Stimulated activated CD4-positive, alpha-beta T cell treated with anti-CD3 and anti-CD28 coated beads, Interleukin-15, amount 100 ng/mL, for 24 hours (primary cell): ENCODE results near the gene LGALS16.
"Not testable (repeated sequence)": the region's sequence is repeated elsewhere in the genome, so short reads cannot be mapped to it uniquely, and the experiment has no call there.

Experiments used
- DNase-seq: peaks from one replicate; pipeline ENCODE4 v3.0.0-alpha.2; 2020

LGALS16 gene

DNA sequence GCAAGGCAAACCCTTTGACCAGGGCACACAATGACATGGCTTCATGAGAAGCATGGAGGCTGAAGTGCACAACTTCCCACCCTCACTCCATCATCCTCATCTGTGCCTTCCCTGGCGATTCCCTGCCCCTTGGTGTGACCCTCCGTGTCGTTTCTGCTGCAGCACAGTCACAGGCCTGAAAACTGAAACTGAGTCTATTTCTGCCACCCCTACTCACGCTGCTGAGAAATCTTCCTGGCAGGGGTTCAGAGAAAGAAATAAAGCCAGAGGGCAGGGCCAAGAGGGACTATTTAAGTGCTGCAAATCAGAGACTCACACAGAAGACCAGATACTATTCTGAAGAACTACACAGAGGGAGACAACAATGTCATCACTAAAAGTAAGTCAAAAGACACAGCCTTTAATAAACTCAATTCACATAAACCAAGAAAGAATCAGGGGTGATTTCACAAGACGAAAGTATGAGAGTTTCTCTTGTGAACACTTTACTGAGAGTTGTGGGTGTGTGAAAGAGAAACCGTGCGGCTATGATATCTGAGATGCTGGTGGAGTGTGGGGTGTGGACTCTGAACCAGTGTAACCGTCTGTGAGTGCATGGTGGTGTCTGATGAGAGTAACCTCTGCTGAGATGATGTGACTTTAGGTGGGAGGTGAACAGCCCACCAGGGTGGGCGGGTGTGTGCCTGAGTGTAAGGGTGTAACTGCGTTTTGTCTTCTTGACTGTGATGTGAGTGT lies 23.5 kb downstream of the LGALS16 start:
- peak; percentile 74 for DNase-seq

DNA sequence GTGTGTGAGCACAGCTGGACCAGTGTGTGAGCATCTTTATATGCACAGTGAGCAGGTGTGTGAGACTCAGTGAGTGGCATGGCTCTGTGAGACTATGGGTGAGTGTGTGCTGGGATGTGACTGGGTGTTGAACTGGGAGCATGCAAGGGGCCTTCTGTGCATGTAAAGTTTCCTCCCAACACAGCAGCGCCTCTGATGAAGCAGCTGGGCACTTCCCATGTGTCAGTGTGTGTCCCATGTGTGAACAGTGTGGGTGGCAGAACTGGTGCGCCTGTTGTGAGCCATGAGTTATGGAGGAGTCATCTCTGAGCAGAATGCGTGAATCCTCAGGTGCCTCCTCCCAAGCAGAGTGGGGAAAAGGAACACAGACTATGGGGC lies 24.1 kb downstream of the LGALS16 start:
- DNase-seq: peak; percentile 73

DNA sequence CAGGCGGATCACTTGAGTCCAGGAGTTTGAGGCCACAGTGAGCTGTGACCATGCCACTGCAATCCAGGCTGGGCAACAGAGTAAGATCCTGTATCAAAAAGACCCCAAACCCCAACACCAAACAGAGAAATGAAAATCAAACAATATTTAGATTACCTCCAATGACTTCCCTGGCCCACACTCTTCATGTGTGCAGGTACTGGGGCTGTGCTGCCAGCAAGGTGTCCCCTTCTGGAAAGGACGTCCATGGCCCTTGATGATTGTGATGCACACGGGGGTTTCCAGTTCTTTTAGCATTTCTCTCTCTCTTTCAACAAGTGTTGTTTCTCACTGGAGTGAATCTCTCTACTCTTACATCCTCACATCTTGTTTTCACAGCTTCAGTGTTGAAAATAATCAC lies 24.9 kb downstream of the LGALS16 start:
- DNase-seq: no peak

DNA sequence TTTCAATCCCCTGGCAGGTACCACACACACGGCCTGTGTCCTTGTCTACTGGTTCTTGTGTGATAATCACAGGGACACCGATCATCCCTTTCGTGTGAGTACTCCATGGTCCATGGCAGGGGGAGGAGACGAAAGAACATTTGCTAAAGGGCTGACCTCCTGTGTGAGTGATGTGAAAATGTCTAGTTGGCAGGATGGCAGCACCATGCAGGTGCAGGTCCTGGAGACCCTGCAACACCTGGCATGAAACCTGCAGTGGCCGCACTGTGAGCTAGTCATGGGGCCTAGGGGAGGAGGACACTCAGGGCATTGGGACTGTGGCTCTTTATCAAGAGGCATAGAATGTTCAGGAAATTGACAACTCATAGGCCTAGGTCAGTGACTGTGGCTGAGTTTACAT lies 25.7 kb downstream of the LGALS16 start:
- no peak for DNase-seq

DNA sequence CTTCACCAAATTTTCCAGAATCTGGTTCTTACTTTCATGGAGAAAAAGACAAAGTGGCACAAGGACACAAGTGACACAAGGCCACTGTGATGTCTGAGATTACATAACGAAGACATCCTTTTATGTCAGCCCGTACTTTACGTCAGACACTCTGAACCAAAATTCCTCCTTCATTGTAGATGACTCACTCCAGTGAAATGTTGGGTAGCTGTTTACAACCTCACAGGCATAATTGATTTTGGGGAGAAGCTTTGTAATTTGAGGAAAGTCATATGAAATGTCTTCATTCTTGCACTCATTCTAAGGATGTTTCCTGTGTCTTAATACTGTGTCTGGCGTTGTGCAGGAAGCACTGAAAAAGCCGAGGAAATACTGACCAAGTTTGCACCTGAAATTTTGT lies 28.6 kb downstream of the LGALS16 start:
- DNase-seq: no peak

DNA sequence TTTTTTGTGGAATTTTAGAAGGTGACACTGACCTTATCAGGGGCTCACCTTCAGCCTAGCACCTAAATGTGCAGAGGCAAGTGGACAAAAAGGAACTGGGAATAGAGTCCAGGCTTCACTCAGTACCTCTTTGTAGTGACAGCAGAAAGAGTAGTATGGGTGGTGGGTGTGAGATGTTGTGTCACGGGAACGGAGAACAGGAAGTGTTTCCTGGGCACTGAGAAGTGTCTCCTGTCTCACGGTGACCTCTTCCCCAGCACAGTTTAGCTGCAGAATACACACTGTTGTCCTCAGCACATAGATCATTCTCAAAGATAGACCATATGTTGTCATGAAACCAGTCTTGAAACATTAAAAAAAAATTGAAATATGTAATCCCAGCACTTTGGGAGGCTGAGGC lies 31.0 kb downstream of the LGALS16 start:
- no peak for DNase-seq

DNA sequence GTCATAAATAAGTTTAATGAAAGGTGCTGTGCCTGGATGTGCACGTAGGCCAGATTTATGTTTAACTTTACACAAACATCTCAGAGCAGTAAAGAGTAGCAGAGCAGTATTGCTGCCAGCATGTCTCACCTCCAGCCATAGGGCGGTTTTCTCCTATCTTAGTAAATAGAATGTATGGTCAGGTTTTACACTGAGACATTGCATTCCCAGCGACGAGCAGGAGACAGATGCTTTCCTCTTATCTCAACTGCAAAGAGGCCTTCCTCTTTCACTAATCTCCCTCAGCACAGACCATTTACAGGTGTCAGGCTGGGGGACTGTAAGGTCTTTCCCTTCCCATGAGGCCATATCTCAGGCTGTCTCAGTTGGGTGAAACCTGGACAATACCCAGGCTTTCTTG lies 32.9 kb downstream of the LGALS16 start:
- not testable (repeated sequence) for DNase-seq

DNA sequence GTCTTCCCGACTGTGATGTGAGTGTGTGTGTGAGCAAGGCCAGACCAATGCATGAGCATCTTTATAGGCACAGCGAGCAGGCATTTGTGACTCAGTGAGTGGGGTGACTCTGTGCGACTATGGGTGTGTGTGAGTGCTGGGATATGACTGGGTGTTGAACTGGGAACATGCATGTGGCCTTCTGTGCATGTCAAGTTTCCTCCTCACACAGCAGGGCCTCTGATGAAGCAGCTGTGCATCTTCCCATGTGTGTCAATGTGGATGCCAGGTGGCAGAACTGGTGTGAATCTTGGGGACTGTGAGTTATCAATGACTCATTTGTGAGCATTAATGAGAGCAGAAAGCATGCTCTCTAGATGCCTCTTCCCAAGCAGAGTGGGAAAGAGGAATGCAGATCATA lies 36.5 kb downstream of the LGALS16 start:
- no peak for DNase-seq

DNA sequence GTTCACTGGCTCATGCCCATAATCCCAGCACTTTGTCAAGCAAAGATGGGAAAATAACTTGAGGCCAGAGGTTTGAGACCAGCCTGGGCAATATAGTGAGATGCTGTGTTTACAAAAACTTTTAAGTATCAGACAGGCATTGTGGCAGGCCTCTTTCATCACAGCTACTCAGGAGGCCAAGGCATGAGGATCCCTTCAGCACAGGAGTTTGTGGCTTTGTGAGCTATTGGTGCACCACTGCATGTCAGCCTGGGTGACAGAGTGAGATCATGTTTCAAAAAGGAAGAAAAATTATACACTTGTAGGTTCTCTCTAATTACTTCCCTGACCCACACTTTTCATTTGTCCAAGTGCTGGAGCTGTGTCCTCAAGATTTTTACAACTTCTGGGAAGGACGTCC lies 37.1 kb downstream of the LGALS16 start:
- no peak for DNase-seq

DNA sequence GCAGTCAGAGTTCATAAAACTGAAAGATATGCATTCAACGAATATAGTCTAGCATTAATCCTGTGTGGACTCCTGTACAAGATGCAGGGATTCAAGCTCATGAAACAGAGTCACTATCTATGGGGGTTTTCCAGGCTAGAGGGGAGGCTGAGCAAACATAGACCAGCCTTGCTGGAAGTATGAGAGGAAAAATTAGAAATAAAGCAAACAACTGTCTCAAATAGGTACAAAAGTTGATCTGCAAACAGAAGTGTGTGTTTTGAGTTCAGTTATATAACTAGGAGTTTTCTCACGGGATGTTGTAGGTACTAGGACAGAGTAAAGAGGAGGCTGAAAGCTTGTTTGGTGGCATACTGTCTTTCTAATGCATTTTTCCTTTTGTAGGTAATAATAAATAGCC lies 40.0 kb downstream of the LGALS16 start:
- no peak for DNase-seq

DNA sequence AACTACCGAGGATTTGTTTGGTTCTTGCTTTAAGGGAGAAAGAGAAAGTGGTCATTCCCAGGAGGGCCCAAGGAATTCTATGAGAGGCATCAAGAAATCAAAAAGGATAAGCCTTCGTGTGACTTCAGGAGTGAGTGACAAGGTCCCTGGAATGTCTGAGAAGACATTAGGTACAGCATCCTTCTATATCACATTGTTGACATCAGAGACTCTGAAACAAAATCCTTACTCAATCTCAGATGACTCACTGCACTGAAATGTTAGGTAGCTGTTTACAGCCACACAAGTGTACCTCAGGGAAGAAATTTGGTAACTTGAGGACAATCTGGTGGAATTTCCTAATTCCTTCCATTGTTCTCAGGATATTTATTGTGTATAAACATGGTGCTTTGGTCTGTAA lies 40.7 kb downstream of the LGALS16 start:
- DNase-seq: no peak

DNA sequence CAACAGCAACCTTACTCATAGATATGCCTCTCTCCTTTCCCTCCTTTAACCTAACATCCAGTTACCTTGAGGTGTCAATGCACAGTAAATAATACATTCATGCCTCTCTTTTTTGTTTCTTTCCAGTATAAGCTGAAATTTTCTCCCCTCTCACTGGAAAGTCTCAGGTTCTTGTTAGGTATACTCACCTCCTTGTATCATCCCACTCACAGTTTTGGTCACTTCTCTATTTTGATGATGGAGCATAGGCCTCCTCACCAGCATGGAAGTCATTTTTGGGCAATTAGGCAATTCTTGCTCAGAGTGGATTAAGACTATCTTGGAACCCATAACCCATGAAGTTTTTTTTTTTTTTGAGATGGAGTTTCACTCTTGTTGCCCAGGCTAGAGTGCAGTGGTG lies 42.8 kb downstream of the LGALS16 start:
- no peak for DNase-seq

DNA sequence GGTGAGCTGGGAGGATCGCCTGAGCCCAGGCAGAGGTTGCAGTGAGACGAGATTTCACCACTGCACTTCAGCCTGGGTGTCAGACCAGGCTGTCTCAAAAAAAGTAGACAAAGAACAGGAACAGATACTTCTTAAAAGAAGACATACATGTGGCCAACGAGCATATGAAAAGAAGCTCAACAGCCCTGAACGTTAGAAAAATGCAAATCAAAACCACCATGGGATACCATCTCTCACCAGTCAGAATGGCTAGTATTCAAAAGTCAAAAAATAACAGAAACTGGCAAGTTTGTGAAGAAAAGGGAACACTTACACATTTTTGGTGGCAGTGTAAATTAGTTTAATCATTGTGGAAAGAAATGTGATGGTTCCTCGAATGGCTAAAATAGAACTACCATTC lies 45.6 kb downstream of the LGALS16 start:
- no peak for DNase-seq

DNA sequence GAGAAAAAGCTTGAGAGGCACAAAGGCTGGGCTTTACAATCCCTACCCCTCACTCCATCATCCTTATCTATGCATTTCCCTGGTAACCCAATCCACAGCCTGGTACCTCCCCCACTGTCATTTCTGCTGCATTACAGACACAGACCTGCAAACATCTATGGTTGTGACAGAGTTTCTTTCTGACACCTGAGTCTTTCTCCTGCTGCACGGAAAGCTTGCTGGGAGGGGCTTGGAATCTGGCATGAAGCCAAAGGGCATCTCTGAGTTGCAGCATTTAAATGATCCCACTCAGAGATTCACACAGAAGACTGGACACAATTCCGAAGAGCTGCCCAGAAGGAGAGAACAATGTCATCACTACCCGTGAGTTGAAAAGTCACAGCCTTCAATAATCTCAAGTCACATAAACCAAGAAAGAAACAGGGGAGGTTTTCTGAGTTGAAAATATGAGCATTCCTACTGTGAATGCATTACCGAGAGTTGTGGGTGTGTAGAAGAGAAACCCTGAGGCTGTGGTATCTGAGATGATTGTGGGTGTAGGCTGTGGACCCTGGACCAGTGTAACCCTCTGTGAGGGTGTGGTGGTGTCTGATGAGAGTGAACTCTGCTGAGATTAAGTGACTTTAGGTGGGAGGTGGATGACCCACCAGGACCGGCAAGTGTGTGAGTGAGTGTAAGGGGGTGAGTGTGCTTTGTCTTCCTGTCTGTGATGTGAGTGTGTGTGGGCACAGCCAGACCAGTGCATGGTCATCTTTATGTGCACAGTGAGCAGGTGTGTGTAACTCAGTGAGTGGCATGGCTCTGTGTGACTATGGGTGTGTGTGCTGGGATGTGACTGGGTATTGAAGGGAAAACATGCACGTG lies 48.7 kb downstream of the LGALS16 start, which contains the start of gene LGALS14:
Gene LGALS14 (plus strand): TSS at position 301 of the 864 bp plus-strand sequence. CDS start 48 bp downstream, at position 349.
- peak; percentile 34 for DNase-seq

DNA sequence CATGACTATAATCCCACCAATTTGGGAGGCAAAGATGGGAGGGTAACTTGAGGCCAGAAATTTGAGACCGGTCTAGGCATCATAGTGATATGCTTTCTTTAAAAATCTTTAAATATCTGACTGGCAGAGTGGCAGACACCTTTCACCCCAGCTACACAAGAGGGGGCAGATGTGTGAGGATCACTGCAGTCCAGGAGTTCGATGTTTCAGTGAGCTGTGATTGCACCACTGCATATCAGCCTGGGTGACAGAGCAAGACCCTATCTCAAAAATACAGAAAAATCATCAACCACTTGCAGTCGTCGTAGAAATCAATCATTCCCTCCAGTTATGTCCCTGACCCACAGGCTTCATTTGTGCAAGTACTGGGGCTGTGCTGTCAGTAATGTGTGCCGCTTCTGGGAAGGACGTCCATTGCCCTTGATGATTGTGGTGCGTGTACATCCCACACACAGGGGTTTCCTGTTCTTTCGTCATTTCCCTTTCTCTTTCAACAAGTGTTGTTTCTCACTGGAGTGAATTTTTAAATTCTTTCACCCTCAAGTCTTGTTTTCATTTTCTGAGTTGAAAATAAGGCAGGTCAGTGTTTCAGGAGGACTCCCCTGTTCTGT lies 50.0 kb downstream of the LGALS16 start:
- peak; percentile 40 for DNase-seq

DNA sequence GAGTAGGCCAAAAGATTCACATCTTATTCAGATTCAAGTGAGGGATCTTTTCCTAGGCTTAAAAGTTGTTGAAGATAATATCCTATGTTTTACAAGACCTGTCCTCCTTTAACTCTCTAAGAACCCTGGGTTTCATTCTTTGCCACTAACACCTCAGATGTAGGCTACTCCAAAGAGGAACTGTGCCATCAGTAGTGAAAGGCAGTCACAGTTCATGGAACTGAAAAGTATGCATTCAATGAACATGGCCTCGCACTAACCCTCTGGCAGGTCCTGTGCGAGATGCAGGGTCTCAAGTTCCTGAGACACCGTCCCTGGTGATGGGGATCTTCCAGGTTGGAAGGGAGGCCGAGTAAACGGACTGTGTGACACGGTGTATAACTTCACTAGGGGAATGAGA lies 52.9 kb downstream of the LGALS16 start:
- no peak for DNase-seq

DNA sequence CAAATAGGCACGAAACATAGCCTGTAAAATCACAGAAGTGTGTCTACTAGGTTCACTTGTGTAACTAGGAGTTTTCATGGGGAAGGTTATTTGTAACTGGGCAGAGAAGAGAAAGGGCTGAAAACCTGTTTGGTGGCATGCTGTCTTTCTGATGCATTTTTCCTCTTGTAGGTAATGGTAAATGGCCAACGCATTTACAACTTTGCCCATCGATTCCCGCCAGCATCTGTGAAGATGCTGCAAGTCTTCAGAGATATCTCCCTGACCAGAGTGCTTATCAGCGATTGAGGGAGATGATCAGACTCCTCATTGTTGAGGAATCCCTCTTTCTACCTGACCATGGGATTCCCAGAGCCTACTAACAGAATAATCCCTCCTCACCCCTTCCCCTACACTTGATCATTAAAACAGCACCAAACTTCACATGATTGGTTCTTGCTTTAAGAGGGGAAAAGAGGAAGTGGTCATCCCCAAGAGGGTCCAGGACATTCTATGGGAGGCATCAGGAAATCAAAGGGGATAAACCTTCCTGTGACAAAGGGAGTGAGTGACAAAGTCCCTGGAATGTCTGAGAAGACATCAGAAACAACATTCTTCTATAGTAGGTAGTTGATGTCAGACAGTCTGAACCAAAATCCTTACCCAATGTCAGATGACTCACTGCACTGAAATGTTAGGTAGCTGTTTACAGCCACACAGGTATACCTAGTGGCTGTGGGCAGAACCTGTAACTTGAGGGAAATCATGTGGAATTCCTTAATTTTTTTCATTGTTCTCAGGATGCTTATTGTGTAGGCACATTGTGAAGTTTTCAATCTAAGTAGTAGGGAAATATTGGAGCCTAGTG lies 53.5 kb downstream of the LGALS16 start:
- DNase-seq: no peak
